ENCODE measurements around the gene NME4. TPM values are rescaled to one million over a fixed set of nuclear protein-coding genes. Genes with fewer than 3 reads are reported as not detected.
A peak's percentile ranks its signal among the peaks of the same experiment; 100 is the strongest.

Gene NME4
- total and polyA plus RNA-seq, 8 donors: 72.3 to 199 (median 158) TPM

DNA sequence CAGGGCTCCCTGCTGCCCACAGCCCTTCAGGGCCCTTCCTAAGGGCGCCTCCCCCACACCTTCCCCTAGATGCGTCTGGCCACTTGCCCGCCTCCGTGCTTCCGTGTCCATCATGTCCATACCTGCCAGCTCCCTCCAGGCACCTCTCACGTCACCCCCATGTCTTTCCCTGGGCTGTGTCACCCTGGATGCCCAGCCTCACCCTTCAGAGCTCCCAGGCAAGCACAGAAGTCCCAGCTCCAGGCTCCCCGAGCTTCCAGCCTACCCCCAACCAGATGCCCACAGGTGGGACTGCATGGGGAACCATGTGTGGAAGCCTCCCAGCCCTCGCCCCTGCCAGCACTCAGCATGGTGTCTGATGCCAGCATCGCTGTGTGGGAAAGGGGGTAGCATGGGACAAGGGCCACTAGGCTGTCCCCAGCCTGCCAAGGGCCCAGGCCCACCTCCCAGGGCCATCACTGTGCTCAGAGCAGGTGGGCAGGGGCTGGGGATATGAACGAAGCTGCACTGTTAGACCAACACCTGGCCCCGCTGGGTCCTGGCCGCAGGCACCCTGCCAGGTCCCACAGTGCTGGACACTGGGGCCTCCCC, 42.6 kb upstream of the NME4 start:
- H3K4me1 ChIP-seq: peaks cover 0 to 29% of the 10 kb centered on the region in 2 donors
- peak in 1 of 4 donors; percentile 77 for DNase-seq
- H3K9me3 ChIP-seq: no peaks in the 10 kb centered on the region
- H3K4me3 ChIP-seq: no peak overlapping the region
- H3K36me3 ChIP-seq: no peaks in the 10 kb centered on the region
- TF ChIP-seq, protein P1, sequence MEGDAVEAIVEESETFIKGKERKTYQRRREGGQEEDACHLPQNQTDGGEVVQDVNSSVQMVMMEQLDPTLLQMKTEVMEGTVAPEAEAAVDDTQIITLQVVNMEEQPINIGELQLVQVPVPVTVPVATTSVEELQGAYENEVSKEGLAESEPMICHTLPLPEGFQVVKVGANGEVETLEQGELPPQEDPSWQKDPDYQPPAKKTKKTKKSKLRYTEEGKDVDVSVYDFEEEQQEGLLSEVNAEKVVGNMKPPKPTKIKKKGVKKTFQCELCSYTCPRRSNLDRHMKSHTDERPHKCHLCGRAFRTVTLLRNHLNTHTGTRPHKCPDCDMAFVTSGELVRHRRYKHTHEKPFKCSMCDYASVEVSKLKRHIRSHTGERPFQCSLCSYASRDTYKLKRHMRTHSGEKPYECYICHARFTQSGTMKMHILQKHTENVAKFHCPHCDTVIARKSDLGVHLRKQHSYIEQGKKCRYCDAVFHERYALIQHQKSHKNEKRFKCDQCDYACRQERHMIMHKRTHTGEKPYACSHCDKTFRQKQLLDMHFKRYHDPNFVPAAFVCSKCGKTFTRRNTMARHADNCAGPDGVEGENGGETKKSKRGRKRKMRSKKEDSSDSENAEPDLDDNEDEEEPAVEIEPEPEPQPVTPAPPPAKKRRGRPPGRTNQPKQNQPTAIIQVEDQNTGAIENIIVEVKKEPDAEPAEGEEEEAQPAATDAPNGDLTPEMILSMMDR (IDR thresholded peaks at IDR 0.05): no peak
- no peak overlapping the region for H3K27ac ChIP-seq
- ATAC-seq: no peak
- no peaks in the 10 kb centered on the region for H3K27me3 ChIP-seq
- intact Hi-C loops (cut with DNase I): loop anchor here in 1 of 2 donors (10.0 kb wide), 1 partner anchor 140 kb away; no protein-coding TSS in a partner anchor

DNA sequence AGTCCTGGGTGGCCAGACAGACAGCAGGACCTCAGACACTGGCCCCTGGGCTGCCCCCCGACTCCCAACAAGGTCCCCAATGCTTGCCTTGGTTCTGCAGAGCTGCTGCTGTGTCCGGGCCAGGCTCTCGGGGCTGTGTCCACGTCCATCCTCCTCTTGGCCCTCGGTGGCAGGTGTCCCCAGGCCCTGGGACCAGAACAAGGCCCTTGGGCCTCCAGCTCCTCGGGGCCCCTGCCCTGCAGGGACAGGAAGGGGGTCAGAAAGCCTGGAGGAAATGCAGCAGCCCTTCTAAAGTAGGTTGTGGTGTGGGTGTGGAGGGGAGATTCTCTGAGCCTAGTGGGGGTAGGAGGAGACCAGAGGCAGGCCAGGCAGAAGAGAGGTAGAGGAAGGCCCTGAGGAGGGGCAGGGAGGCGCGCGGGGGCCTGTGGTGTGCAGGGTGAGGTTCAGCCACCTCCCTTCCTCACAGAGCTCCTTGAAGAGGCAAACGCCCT, 42.0 kb upstream of the NME4 start:
- no peaks in the 10 kb centered on the region for H3K36me3 ChIP-seq
- no peaks in the 10 kb centered on the region for H3K27me3 ChIP-seq
- intact Hi-C loops (cut with DNase I): loop anchor here in 1 of 2 donors (10.0 kb wide), 1 partner anchor 140 kb away; no protein-coding TSS in a partner anchor
- no peaks in the 10 kb centered on the region for H3K9me3 ChIP-seq
- peaks cover 0 to 24% of the 10 kb centered on the region in 2 donors for H3K4me1 ChIP-seq
- H3K27ac ChIP-seq: no peak overlapping the region
- no peak overlapping the region for H3K4me3 ChIP-seq
- ATAC-seq (no peak), DNase-seq (peak in 1 of 4 donors; percentile 74)
- TF ChIP-seq, protein P1 (IDR thresholded peaks at IDR 0.05): no peak

DNA sequence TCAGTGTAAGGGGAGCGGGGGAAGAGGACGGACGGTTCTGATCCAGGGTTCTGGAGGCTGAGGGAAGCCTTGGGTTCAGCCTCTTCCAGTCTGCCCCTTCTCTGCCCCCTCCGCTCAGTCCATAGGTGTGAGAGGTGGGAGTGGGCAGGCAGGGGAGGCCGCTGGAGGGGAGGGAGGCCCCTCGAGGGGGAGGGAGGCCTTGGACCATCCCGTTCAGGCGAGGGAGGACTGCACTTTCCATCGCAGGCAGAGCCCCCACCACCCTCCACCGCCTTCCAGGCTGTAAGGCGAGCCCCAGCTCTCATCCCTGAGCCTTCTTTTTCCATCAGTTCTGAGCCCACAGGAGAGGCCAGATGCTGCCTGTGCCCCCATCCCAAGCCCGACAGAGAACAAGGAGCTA, 40.3 kb upstream of the NME4 start:
- DNase-seq: peak in 1 of 4 donors; percentile 57
- intact Hi-C loops (cut with DNase I): loop anchor here in 1 of 2 donors (10.0 kb wide), 1 partner anchor 142 kb away; no protein-coding TSS in a partner anchor
- Histone ChIP-seq H3K4me3 (no peak overlapping the region), H3K9me3 (no peaks in the 10 kb centered on the region), H3K4me1 (peaks cover 0 to 9% of the 10 kb centered on the region in 2 donors), H3K27me3 (no peaks in the 10 kb centered on the region), H3K36me3 (no peaks in the 10 kb centered on the region), H3K27ac (no peak overlapping the region)
- TF ChIP-seq, protein P1 (IDR thresholded peaks at IDR 0.05): no peak
- no peak for ATAC-seq

DNA sequence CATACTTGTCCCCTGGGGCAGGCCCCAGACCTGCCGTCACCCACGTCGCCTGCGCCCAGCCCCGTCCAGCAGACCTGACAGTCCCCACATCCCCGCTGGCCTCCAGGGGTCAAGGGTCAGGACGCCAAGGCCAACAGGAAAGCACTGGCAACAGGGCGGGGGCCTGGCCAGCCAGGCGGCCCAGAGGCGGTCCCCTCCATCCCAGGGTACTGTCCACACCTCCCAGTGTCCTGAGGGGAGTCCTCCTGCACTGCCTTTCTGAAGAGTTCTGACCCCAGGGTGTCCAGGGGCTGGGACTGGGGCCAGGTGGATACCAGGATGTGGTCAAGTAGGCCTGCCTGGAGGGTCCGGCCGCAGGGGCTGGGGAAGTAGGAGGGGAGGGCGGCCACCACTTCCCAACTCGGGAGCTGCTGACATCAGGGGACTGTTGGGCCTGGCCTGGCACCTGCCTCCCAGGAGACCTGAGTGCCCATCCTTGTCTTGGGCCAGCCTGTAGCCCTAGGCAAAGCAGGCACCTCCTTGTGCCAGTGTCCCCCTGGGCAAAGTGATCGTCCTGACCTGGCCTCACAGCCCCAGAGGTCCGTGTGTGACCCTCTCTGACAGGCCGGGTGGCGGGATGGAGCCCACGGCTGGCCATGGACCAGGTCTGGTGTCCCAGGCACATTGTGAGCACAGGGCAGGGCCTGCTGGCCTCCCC, 37.8 kb upstream of the NME4 start:
- H3K9me3 ChIP-seq: no peaks in the 10 kb centered on the region
- no peak overlapping the region for H3K27ac ChIP-seq
- DNase-seq: peak in 1 of 4 donors; percentile 79
- no peak overlapping the region for H3K4me3 ChIP-seq
- ATAC-seq: no peak
- H3K27me3 ChIP-seq: peaks cover 0 to 14% of the 10 kb centered on the region in 2 donors
- TF ChIP-seq, protein P1 (IDR thresholded peaks at IDR 0.05): no peak
- intact Hi-C loops (cut with DNase I): loop anchor here in 1 of 2 donors (10.0 kb wide), 1 partner anchor 144 kb away; no protein-coding TSS in a partner anchor
- H3K4me1 ChIP-seq: peaks cover 0 to 7% of the 10 kb centered on the region in 2 donors
- H3K36me3 ChIP-seq: no peaks in the 10 kb centered on the region
